ENCODE measurements around the gene DYNC2H1.

DNA sequence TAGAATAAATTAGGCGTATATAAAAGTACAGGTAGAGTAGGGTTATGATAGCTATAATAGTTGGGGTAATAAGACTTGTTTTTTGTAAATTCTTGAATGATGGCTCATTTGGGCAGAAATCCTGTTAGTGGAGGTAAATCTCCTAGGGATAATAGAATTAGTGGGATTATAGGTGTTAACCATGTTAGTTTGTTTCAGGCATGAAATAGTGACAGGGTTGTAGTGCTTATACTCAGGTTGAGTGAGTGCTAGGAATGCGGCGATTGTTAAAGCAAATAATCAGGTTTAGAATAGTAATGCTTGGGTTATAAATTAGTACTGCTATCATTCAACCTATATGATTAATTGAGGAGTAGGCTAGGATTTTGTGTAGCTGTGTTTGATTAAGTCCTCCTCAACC lies 297.1 kb downstream of the DYNC2H1 start:
- TF ChIP-seq, protein P1, sequence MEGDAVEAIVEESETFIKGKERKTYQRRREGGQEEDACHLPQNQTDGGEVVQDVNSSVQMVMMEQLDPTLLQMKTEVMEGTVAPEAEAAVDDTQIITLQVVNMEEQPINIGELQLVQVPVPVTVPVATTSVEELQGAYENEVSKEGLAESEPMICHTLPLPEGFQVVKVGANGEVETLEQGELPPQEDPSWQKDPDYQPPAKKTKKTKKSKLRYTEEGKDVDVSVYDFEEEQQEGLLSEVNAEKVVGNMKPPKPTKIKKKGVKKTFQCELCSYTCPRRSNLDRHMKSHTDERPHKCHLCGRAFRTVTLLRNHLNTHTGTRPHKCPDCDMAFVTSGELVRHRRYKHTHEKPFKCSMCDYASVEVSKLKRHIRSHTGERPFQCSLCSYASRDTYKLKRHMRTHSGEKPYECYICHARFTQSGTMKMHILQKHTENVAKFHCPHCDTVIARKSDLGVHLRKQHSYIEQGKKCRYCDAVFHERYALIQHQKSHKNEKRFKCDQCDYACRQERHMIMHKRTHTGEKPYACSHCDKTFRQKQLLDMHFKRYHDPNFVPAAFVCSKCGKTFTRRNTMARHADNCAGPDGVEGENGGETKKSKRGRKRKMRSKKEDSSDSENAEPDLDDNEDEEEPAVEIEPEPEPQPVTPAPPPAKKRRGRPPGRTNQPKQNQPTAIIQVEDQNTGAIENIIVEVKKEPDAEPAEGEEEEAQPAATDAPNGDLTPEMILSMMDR (IDR thresholded peaks at IDR 0.05) = no peak
- no peak for TF ChIP-seq POLR2A (IDR thresholded peaks at IDR 0.05)
- TF ChIP-seq POLR2AphosphoS5 (IDR thresholded peaks at IDR 0.05) = no peak

Measured in prostate gland (tissue), 2 donors.